ENCODE results near the gene IRX4.
"Not testable (repeated sequence)": the region's sequence is repeated elsewhere in the genome, so short reads cannot be mapped to it uniquely, and the experiment has no call there.

The IRX4 gene

GRCh38 chr5:1877103-1878049 lies 5.3 kb downstream of the IRX4 start:
- no peak for DNase-seq

DNA sequence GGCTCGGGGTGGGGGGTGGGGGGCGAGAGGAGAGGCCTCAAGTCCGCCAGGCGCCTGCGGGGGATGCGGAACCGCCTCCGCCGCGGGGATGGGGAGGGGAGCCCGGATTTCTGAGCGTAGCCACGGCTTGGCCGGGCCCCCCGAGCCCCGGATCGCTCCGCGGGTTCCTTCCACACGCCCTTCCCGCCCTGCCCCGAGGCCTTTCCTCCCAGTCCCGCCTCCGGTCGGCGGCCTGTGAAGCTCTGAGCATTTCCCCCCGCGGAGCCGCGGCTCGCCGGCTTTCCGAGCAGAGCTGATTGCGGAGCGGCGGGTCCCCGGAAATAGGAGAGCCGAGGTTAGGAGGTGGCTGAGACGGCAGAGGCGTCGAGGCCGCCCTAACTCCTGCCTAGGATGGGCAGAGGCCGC lies 6.1 kb downstream of the IRX4 start:
- DNase-seq, result no peak

DNA sequence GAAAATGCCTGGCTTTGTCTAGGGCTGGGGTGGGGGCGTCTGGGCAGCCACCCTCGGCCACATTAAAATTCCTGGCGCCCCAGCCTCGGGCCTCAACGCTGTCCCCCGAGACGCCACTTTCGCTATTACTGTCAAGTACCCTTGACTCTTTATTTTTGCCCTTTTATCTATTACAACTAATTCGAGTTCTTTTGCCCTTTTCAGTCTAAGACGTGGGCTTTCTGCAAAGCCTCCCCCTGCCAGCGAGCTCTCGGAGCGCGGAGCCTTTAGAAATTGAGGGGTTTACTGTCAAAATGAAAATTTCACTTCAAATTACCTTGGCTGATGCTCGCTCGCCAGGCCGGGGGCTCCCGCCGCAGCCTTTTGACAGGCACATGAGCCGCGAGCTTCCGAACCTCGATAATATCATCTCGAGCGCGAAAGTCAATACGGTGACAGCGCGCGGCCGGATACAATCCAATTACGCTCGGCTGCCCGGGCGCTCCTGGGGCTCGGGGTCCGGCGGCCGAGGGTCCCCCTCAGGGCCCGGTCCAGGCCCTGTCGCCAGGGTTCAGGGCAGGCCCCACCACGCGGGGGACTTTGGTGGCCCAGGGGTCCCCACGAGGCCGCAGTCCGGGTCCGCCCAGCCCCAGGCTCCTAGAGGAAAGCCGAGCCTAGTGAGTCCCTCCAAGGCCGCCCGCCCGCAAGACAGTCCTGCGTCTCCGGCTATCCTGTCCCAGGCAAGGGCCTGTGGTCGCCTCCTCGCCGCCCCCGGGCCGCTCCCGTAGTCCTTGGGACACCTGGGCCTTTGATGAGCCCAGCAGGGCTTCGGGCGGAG lies 6.7 kb downstream of the IRX4 start:
- no peak for DNase-seq

- DNase-seq, result no peak
Observed at GRCh38 chr5:1875281-1875842, 7.4 kb downstream of the IRX4 start.

DNA sequence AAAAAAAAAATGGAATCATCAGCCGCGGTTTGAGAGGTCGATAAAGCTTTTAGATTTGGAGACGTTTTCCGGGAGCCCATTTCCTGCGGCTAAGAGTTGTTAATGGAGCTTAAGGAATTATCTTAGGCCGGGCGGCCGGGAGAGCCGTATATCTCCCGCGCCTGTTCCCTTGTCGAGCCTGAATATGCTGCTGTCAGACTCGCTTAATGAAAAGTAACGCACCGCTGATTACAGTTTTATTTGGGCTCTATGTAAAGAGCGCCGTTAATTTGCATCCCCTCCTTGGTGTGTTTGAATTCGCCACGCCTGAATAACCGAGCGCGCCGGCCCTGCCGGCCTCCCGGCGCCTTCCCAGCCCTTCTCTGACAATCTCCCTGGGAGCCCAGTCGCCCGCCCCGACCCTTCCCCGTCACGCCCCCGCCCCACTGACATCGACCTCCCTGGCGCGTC lies 7.9 kb downstream of the IRX4 start:
- DNase-seq, result no peak

DNA sequence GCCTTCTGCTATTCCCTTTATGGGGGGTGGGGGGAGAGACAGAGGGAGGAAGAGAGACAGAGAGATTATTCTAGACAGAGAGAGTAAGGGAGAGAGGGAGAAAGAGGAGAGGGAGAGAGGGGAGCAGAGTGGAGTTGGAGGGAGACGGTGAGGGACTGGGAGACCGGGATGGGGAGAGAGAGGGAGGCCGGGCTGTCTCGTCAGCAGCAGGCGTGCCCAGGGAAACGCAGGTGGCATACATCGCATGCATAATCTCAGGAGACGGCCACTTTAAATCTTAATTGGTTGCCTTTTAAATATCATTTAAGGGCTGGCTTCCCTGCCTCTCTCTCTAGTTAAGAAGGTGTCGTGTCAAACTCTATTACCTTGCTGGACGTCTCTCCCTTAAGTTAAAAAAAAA lies 8.4 kb downstream of the IRX4 start:
- DNase-seq, result no peak

GRCh38 chr5:1873243-1873959 lies 9.3 kb downstream of the IRX4 start:
- DNase-seq, result no peak

DNA sequence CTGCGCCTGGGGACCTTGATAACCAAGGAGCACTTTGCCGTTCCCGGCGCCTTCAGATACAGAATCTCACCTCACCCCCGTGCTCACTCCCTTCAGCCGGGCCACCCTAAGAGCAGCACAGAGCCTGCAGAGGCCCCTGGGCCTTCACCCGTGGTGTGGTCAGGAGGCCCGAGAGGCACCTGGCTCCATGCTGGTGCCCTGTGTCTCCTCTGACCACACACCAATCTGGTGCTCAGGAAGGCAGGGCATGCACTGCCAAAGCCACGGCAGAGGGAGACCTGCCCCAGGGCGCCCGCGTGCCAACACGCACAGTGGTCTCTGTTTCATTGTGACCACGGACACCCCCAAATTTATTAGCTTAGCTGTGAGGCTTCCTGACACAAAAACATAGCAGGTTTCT lies 11.3 kb downstream of the IRX4 start:
- no peak for DNase-seq

DNA sequence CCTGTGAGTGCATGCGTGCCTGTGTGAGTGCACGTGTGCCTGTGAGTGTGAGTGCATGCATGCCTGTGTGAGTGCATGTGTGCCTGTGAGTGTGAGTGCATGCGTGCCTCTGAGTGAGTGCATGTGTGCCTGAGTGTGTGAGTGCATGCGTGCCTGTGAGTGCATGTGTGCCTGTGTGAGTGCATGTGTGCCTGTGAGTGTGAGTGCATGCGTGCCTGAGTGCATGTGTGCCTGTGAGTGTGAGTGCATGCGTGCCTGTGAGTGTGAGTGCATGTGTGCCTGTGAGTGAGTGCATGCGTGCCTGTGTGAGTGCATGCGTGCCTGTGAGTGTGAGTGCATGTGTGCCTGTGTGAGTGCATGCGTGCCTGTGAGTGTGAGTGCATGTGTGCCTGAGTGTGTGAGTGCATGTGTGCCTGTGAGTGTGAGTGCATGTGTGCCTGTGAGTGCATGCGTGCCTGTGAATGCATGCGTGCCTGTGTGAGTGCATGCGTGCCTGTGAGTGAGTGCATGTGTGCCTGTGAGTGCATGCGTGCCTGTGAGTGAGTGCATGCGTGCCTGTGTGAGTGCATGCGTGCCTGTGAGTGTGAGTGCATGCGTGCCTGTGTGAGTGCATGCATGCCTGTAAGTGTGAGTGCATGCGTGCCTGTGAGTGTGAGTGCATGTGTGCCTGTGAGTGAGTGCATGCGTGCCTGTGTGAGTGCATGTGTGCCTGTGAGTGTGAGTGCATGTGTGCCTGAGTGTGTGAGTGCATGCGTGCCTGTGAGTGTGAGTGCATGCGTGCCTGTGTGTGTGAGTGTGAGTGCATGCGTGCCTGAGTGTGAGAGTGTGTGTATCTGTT lies 12.1 kb downstream of the IRX4 start:
- not testable (repeated sequence) for DNase-seq

GRCh38 chr5:1868886-1869475 lies 13.7 kb downstream of the IRX4 start:
- no peak for DNase-seq

DNA sequence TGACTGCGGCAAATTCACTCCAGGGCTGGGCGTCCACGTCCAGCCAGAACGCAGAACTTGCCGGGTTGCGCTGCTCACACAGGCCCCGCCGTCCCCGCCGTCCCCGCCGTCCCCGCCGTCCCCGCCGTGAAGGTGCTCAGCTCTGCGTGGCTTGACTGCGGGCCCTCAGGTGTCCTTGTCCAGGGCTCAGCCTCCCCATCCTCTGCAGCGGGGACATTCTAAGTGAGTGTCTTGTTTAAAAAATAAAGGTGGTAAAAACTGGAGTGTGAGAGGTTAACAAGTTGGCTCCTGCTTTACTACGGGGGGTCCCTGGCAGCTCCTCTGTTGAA lies 14.9 kb downstream of the IRX4 start:
- DNase-seq, result no peak

DNA sequence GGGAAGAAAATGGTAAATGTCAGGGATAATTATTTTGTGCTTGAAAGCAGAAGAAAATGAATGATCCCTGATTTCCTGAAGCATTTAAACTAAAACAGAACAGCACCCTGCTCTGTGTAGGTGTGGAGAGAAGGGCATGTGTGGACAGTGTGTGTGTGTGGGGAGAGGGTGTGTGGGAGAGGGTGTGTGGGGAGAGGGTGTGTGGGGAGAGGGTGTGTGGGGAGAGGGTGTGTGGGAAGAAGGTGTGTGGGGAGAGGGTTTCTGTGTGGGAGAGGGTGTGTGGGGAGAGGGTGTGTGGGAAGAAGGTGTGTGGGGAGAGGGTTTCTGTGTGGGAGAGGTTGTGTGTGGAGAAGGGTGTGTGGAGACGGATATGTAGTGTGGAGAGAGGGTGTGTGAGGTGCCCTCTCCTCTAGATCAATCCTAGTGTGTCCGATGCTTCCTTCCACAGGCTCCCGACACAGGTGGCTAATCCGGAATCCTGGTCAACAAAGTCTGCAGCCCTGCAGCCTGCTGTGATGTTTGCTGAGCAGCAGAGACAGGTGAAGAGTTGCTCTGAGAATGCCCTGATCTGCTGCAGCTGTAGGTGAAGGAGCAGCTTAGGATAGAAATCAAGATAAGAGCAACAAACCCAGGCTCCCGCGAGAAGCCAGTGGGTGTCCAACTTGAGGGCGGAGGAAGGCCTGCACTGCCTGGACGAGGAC lies 15.5 kb downstream of the IRX4 start:
- no peak for DNase-seq

DNA sequence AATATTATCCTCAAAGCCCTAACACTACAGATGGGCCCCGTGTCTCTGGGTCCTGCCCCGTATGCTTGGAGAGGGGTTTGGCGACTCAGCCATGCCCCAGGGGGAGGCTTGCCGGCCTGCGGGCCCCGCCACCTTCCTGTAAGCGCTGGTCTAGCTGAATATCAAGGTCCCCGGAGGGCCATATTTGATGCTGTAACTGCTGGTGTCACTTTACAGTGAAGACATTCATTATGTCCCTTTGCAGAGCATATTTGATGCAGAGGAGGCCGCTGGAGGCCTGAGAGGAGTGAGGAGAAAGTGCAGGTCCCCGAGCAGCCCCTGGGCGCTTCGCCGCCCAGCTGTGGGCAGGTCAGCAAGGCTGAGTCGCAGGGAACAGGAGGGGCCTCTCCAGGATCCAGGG lies 16.8 kb downstream of the IRX4 start:
- DNase-seq, result no peak

DNA sequence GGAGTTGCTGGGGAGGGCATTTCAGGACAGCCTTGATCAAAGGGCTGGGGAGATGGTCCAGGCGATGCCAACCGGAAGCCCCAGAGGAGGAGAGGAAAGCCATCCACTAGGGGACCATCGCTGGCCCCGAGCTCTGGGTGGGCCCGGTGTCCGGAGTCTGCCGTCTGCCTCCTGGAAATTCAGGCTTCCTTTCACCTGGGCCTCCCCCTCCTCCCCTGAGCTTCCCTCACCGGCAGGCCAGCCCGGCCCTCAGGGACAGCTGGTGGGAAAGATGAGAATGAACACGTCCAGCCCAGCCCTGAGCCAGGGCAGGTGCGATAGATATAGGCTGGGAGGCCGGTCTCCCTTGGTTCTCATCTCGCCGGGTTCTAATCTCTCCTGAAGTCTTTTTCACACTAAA lies 17.2 kb downstream of the IRX4 start:
- DNase-seq, result no peak

DNA sequence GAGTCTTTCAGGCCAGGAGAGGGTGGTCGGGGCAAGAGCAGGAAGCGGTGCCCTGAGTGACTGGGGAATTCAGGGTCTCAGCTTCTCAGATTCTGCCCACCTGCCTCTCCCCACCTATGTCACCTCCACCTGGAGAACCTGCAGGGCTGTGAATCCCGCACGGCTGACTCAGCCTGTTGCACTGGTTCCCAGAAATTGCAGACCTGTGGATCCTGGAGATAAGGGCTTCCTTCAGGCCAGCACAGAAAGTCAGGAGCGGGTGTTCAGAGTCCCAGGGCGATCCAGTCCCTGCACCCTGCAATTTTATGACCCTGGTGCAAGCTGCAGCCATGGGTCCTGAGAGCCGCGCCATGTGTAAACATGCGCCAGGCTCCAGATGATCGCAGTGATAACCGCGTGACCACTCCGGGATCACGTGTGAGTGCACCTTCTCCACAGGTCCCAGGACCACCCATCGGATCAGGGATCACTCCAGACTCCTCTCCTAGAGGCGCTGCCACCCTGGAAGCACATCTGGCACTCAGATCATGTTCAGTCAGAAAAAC lies 17.8 kb downstream of the IRX4 start:
- DNase-seq, result no peak

GRCh38 chr5:1860949-1861348 lies 21.8 kb downstream of the IRX4 start:
- no peak for DNase-seq

- DNase-seq, result no peak
Observed at GRCh38 chr5:1860021-1860610, 22.6 kb downstream of the IRX4 start.

DNA sequence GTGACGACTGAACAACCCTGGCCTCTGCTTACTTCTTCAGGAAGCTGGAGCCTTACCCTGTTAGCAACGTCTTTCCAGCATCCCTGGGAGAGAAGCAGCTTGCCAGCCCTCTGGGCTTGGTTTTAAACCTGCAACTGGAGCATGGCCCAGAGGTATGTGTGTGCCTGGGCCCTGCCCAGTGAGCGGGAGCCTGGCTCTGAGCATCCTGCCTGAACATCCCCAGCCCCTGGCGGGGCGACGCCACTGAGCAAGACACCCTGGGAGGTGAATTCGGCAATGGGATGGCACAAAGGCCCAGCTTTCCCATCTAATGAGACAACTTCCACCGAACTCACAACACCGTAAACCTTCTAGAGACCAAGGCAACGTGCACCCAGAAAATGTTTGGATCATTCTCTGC lies 23.6 kb downstream of the IRX4 start:
- DNase-seq, result no peak

DNA sequence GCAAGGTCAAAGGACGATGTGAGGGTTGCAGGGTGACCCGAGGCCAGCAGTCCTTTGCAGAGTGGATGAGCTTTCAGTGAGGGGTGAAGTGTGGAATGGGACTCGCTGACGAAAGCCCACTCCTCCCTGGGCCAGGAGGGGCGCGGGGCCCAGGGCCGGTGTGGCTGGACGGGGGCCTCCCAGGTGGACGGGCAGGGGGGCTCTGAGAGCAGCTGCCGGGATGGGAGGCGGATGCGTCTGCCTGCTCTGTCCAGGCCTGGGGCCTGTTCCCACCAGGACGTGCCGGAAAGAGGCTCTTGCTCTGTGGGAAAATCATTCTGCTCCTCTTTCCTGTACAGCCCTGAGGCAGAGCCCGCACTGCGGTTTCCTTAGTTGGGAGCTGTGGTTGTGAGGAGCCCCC lies 24.3 kb downstream of the IRX4 start:
- DNase-seq, result no peak

DNA sequence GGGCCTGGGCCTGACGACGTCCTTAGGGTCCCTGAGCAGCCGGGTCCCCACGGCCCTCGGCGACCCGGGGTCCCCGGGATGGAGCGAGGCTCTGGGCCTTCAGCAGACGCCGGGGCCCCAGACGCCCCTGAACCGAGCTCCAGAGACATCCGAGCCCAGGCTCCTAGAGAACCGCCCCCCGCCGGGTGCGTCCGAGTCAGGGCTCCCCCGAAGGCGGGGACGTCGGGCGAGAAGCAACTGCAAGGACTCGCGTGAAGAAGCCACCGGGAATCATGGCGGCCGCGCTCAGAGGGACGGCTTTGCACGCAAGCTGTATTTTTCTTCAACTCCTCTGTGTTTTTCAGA lies 25.5 kb downstream of the IRX4 start:
- no peak for DNase-seq

Data from NCI-H510A (cell line).